ENCODE results near the gene PDE11A.
"Not testable (repeated sequence)": the region's sequence is repeated elsewhere in the genome, so short reads cannot be mapped to it uniquely, and the experiment has no call there.

PDE11A gene

DNA sequence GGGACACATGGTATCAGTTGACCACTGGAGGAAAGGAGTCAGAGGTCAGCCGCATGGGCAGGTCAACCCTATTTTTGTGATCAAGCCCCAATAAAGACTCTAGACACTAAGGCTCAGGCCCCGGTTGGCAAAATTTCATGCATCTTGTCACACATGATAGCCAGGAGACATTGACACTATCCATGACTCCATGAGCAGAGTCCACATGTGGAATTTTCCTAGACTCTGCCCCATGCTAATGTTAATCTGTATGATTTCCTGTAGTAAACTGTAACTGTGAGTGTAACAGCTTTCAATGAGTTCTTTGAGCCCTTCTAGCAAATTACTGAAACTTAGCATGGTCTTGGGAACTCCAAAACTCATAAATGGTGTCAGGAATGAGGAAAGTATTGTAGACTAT, 192.3 kb downstream of the PDE11A start:
- no peak for DNase-seq

DNA sequence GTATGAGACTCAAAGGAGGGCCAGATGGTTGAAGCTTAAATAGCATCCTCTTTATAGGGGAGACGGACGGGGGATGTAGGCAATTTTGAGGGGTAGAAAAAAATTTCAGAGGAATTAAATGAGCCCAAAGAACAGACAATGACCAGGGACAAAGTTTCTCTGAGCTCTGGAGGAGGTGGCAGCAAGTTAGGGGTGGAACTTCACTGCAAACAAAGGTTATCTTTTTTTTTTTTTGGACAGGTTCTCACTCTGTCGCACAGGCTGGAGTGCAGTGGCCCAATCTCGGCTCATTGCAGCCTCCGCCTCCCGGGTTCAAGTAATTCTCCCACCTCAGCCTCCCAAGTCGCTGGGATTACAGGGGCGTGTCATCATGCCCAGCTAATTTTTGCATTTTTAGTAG, 195.6 kb downstream of the PDE11A start:
- no peak for DNase-seq

DNA sequence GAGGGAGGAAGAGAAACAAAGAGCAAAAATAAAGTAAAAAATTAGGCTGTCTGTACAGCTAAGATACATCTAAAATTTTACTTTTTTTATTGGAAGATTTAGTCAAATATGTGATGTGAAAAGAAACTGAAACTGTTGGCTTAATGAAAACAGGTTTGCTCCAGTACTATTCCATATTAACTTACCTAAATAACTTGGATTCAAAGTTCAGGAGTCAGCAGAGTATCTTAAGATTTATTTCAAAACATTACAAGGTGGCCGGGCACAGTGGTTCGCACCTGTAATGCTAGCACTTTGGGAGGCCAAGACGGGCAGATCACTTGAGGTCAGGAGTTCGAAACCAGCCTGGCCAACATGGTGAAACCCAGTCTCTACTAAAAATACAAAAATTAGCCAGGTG, 197.9 kb downstream of the PDE11A start:
- DNase-seq = no peak

DNA sequence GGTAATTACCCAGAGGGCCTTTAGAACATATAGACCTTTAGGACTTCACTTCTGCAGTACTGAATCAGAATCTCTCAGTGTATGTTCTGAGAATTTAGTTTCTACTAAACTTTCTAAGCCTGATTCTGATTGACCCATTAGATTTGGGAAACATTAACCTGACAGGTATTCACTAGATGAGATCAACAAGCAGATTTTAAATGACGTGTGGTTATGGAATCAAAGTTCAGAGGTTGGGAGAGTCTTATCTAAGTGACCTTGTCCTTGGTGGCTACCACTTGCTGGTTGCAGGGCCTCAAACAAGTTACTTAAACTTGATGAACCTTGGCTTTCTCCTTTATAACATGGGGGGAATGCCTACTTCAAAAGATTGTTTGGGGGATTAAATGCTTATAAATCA, 198.7 kb downstream of the PDE11A start:
- DNase-seq = no peak

DNA sequence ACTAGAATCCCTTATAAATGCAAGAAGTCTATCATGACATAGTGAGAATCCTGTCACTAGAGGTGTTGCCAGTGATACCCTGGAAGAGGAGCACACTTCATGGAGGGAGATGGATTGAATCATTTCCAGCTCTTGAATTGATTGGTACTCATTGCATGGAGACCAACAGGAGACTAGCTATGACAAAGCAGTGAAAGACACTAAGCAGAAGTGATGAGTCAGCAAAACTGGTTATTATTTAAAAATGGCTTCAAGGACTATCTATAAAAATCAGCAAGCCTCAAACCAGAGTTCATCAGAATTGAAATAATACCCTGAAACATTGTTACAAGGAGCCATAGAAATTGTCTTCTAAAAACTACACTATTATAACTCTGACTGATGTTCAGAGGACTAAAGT, 200.3 kb downstream of the PDE11A start:
- no peak for DNase-seq

DNA sequence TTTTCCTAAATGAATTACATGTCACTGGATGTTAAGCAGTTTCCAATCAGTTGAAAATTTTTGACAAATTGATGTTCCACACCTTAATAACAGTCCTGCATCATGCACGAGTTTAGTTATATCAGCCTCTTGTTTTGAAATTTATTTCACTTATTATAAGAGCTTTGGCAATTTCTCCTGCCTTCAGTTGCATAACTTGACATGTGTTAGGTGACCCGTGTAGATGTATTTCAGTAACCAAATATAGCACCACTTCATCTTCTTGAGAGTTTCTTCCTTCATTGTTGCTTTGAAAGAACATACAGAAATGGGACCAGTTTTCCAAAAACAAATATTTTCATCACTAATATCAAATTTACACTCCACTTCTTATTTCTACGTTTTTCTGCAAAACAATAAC, 202.7 kb downstream of the PDE11A start:
- no peak for DNase-seq

DNA sequence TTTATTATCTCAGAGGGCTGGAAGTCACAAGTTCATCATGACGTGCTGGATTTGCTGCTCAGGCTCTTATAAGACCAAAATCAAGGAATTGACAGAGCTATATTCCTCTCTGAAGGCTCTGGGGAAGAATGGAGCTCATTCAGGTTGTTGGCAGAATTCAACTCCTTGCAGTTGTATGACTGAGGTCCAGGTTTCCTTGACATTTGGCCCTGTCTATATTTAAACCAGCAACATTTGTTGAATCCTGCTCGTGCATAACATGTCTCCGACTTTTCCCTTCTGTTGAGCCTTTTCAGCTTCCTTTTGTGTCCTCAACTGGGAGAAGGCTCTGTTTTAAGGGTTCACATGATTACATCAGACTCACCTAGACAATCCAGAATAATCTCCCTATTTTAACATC, 203.4 kb downstream of the PDE11A start:
- no peak for DNase-seq

DNA sequence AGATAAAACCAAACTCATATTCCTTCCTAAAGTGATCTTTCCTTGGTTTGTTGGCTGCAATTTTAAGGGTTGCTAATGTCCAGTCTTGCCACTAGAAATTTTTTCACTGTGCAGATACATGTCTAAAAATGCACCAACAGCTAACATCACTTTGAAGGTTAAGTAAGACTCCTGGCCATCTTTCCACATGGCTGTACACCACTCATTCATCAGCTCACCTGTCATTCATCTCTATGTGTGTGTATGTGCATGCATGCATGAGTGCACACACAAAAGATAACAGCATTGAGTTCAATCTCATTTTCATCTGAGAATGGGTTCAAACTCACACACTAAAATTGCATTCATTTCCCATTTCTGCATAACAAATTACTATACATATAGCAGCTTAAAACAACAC, 203.8 kb downstream of the PDE11A start:
- no peak for DNase-seq

DNA sequence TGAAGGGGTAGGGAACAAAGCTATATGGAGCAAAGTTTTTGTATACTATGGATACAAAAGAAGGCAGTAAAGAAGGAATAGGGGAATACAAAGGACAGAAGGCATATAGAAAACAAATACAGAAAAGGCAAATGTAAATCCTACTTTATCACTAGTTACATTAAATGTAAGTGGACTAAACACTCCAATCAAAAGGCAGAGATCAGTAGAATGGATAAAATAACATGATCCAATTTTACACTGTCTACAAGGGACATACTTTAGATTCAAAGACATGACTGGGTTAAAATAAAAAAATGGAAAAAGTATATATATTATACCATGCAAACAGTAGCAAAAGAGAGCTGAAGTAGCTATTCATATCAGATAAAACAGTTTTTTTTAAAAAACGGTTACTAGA, 215.0 kb downstream of the PDE11A start:
- no peak for DNase-seq

DNA sequence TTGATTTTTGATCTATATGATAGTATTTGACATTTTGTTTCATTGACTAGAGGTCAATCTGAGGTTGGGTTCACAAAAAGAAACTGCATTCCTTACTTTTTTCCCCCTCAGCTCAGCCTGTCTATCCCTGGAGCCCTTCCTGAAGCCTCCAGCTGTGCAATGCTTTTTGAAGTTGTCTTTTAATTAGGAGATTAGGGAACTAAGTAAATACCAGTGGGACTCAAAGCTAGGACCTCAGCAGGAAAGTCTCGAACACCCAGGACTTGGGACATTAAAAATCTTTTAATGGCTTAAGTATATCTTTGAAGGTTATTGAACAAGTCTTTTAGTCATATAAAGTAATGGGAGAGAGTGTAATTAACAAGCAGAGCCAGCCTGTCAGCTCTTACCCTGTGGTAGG, 220.2 kb downstream of the PDE11A start:
- no peak for DNase-seq

DNA sequence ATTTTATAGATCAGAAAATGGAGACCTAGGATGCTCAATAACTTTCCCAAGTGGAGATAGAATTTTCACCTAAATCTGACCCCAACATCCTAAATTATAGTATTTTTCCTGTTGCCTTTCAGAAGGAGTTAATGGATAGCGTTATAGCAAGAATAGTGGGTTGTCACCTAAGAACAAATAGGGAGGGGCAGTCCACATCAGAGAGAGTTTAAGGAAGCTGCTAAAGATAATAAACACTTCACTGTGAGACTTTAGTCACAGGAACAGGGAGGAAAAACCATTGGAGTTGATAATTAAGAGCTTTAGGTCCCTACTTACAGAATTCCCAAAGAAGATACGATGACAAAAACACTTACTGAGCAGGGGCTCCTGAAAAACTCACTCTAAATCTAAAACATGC, 229.4 kb downstream of the PDE11A start:
- DNase-seq = no peak

DNA sequence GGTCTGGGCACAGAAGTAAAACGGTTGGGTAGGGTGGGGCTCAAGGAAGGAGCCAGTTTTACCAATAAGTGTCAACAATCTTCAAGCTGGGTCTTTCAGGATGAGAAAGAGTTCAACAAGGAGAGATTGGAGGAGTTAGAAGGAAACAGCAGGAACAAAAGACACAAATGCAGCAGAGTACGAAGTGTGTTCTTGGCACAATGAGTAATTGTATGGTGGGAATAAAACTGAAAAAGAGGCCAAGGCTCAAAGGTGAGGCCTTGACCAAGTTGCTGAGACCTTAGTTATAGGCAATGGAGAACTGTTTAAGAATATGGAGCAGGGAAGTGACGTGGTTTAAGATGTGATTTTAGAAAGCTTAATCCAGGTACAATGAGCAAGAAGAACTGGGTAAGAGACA, 230.3 kb downstream of the PDE11A start:
- no peak for DNase-seq

DNA sequence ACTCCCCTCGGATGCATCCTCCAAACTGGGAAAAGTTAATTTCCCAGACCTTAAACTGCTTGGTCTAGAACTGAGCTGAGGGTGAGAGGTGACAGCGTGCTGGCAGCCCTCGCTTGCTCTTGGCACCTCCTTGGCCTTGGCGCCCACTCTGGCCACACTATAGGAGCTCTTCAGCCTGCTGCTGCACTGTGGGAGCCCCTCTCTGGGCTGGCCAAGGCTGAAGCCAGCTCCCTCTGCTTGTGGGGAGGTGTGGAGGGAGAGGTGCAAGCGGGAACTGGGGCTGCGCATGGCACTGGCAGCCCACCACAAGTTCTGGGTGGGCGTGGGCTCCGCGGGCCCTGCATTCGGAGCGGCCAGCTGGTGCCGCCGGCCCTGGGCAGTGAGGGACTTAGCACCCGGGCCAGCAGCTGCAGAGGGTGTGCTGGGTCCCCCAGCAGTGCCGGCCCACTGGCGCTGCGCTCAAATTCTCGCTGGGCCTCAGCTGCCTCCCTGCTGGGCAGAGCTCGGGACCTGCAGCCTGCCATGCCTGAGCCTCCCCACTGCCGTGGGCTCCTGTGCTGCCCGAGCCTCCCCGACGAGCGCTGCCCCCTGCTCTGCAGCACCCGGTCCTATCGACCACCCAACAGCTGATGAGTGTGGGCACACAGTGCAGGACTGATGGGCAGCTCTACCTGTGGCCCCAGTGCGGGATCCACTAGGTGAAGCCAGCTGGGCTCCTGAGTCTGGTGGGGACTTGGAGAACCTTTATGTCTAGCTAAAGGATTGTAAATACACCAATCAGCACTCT, 237.0 kb downstream of the PDE11A start:
- DNase-seq = not testable (repeated sequence)

DNA sequence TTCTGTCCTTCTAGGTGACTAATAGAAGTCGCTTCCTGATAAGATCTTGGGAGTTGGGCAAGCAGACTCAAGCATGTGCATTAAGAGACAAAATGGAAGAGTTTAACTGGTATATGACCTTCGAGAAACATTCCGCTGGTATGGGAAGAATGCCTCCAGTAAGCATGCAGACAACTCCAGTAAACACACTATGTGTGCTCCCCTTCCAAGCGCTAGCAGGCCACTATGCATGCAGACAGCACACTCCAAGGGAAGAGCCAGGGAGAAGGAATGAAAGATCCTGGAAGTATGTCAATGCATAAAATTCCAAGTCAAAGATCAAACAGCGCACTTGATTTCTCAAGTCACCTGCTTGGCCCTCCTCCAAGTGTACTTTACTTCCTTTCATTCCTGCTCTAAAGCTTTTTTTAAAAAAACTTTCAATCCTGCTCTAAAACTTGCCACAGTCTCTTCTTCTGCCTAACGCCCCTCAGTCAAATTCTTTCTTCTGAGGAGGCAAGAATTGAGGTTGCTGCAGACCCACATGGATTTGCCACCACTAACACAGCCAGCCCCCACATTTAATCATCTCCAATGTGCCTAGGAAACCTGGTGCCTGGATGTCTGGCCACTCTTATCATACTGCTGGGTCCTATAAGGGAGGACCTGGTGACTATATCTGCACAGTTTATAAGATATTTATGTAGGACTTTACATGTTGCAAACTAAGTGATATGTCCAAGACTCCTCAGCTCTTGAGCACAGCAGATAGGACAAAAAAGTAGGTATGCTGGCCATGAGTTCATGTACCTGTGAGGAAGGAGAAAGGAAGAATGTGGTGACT, 239.8 kb downstream of the PDE11A start:
- DNase-seq = no peak

DNA sequence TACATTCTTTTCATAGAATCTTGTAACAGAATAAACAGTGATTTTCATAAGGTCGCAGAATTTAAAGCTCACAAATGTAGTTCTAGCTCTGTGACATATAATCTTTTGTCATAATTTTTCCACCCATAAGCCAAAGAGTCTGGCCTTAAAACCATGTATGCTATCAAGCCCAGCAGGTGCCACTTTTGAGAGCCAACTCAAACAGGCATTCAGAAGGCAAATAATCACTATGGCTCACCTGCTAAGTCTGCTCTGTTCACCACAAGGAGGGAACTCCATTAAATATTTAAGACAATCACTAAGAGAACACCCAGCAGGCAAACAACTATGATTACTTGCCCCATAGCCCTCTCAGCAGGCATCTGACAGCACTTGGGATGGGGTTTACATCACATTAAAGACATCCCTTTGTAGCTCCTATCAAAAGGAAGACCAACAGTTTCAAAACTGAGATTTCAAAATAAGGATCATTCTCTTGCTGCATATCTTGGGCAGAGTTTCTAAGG, 241.6 kb downstream of the PDE11A start:
- no peak for DNase-seq

DNA sequence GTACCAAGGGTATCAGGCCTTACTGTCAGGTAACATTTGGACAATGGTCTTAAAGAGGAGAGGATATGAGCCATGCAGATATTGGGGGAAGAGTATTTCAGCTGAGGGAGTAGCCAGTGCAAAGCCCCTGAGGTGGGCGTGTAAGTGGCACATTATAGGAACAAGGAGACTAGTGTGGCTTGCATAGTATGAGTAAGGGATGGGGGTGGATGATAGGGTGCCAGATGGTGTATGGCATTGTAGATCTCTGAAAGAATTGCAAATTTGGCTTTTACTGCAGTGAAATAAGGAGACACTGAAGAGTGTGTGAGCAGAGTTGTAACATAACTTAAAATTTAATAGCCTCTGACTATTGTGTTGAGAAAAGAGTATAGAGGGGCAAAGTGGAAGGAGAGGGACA, 244.0 kb downstream of the PDE11A start:
- DNase-seq = no peak

DNA sequence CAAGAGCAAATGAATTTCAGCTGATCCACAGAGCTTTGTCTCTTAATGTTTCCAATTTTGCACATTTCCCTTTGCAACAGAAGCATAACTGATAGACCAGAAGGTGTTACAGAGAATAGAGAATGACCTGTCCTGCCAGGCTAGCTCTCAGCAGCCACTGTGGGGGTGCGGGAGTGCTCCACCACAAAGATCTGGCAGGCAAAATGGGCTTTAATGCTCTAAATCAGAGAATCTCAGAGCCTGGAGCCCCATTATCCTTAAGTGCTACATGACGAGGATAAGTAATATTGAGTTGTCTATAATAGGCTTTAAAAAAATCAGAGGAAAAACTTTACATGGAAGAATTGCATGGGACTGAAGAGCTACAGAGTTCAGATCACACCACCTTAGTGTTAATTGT, 245.7 kb downstream of the PDE11A start:
- no peak for DNase-seq

DNA sequence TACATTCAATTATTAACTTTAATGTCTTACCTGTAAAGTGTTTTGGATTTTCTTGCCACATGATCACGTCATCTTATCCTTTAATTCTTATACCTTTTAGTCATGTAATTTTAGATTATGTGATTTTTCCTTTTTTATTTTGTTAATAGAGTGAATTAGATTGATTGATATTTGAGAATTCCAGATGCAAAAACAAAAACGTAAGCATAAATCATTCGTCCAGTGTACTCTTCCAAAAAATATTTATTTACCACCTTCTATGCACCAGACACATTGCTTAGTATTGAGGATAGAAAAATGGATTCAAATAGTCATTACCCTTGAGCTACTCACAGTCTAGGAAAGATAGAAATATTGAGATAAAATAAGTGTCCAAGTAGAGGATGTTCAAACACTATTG, 249.6 kb downstream of the PDE11A start:
- no peak for DNase-seq

DNA sequence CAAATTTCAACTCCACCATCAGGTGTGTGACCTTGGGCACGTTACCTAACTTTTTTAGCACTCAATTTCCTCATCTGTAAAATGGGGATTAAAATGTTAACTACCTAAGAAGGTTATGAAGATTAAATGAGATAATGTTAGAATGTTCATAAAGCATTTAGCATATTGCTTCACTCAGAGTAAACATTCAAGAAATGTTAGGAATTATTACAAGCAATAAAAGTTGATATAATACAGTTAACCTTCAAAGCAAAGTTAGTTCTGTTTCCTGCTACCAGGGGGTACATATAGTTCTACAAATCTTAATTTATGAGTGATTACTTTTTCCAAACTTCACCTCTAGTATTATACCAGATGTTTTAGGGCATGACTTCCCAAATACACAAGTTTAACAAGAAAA, 254.2 kb downstream of the PDE11A start:
- DNase-seq = no peak

DNA sequence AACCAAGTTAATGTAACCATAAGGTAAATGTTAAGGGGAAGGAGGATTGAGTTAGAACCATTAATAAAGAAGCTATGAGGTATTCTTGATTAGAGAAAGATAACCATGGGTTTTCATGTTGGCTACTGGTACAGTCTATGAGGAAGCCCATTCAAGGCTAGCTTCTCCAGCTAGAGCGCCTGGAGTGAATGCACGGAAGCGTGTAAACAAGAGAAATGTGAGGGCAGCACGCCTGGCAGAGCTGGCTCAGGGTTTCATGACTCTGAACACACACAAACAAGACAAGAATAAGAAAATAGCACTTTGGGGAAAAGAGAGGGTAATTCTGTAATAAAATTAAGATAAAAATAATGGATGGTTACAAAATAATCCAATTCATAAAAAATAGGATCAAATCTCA, 255.3 kb downstream of the PDE11A start:
- DNase-seq = no peak

DNA sequence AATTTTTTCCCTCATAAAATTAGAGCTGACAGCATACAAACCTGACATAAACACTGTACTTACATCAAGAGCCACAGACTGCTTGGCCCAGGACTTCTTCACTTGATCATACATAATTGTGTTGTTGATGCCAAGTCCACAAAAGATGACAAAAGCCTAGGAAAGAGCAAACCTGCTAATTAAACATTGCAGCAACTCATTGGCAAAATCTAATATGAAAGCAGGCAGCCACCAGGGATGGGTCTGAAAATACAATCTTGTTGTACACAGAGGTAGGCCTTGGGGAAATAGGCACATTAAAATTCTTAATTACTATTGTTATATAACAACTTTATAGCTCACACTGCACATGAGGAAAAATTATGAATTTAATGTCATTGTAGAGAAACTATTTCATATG, 255.8 kb downstream of the PDE11A start:
- DNase-seq = no peak

DNA sequence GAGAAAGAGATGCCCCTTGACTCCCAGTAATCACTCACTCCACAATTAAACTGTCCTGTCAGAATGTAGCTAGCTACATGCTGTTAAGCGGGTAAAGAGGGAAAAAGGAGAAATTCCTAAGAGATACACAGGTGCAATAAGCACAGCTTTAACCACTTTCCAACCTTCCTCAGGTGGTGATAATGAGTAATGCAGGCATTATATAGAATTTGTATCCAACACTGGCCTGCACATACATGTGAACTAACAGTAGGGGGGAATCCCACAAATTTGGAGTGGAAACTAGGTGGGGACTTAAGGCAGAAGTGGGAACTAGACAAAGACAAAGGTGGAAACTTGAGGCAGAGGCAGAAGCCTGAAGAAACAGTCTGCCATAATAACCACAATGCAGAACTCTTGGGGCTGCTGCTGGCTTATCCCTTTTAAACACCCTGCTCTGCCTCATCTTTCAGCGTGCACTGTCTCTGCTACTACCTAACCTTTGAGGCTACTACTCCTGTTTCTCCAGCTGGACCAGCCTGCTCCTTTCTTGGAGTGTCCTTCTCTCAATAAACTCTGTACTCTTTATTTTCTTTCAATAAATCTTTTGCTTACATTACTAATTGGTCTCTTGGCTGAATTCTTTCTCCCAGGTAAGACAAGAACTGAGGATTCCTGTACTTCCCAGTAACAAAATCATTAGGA, 259.7 kb downstream of the PDE11A start:
- DNase-seq = no peak

DNA sequence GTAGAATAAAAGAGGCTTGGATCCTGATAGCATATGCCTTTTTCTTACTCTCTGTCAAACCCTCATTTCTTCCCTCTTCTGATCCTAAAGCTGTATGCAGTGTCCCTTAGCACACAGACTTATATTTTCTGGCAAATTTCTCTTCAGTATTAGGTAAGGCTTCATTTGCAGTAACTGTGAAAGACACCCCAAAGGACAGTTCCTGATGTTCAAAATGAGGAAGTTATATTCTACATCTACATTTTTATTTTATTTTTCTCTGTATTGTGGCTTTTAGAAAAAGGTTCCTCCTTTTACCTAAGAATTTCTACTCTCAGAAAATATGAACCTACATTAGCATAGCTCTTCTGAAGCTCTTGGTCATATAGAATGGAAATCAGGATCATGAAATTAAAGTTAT, 261.7 kb downstream of the PDE11A start:
- DNase-seq = no peak

Measured in fibroblast of skin of right biceps (primary cell).